ENCODE data around the gene GRID1. TPM values are rescaled to one million over a fixed set of nuclear protein-coding genes. Genes with fewer than 3 reads are reported as not detected.

Gene GRID1
- polyA plus RNA-seq, 1 donor (not counting 4 experiments of a cell fraction or from before 2014, with no cell fraction given), result 0.01 TPM

DNA sequence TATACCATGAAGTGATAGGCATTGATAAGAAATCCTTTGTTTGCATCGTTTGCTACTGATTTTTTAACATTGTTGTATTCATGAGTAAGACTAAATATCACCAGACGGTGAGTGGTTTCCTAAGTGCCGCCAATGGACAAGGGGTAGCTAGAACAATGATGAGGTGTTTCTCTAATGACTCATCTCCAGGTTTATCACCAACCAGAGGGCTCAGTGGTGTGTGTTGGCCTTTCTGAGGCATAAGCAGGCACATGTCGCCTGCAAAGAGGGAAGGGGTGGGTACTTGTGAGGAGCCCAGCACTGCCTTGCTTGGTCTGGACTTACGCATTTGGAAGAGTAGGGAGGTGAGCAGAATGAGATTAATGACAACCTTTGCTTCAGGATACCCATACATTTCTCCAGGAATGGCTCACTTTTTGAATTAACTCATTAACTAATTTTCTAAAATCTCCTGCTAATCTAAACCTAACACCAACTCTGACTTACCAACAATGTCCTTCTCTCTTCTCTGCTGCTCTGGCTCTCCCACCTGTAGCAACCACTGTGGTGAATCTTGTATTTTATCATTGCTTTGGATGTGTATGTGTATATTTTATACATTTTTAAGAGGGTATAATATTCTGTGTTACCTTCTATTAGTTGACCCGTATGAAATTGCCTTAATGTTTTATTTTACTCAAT, 722.6 kb downstream of the GRID1 start:
- FAIRE-seq, result peak; percentile 89

DNA sequence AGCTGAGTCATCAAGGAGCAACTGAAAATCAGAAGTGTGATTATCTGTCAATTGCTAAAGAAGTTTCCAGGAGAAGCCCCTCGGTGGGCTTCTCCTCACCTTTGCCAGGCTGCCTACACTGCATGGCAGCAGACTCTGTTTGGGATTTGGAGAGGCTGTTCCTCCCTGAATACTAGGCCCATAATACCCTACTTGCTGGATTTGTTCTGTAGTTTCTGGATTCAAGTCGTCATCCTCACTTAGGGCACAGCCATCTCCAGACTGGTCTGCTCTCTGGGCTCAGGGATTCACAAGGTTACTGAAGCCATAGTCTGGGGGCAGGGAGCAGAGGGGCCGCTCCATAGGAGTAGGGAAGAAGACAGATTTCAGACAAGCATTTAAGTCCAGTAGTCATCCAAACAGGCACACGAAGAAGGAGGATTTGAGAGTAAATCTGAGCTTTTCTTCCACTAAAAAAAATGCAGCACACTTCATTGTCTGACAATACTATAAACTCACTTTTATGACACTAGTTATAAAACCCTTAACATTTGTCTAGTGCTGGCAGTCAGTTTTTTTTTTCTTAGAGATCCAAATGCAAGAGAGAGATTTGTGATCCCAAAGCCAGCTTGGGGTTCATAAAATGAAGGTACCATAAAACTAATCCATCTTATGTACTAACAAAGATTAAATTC, 723.3 kb downstream of the GRID1 start:
- FAIRE-seq (no peak), DNase-seq (ENCODE audit: low read depth, low spot score) (no peak)
- H4K20me1 ChIP-seq (ENCODE audit: control insufficient read depth, extremely low read depth, insufficient read depth, low read length), result no peaks in the 10 kb centered on the region
- no peaks in the 10 kb centered on the region for H3K27me3 ChIP-seq (ENCODE audit: control insufficient read depth, extremely low read depth, insufficient read depth, low read length)
- H2AFZ ChIP-seq (ENCODE audit: control insufficient read depth, low read length), result peak overlapping the region; percentile 10
- no peaks in the 10 kb centered on the region for H3K79me2 ChIP-seq (ENCODE audit: control insufficient read depth, insufficient read depth, low read length)
- H3K27ac ChIP-seq (ENCODE audit: control insufficient read depth, insufficient read depth, low read length), result peak overlapping the region; percentile 83
- TF ChIP-seq, protein P1, sequence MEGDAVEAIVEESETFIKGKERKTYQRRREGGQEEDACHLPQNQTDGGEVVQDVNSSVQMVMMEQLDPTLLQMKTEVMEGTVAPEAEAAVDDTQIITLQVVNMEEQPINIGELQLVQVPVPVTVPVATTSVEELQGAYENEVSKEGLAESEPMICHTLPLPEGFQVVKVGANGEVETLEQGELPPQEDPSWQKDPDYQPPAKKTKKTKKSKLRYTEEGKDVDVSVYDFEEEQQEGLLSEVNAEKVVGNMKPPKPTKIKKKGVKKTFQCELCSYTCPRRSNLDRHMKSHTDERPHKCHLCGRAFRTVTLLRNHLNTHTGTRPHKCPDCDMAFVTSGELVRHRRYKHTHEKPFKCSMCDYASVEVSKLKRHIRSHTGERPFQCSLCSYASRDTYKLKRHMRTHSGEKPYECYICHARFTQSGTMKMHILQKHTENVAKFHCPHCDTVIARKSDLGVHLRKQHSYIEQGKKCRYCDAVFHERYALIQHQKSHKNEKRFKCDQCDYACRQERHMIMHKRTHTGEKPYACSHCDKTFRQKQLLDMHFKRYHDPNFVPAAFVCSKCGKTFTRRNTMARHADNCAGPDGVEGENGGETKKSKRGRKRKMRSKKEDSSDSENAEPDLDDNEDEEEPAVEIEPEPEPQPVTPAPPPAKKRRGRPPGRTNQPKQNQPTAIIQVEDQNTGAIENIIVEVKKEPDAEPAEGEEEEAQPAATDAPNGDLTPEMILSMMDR (optimal IDR thresholded peaks at IDR 0.05 in 1 of 3, IDR thresholded peaks at IDR 0.05 in 1 of 3, conservative IDR thresholded peaks at IDR 0.05 in 1 of 3; ENCODE audit: extremely low read depth in 1 of 3, insufficient read depth in 2 of 3, low read length in 3 of 3), result no peak
- no peak for TF ChIP-seq EZH2 (IDR thresholded peaks at IDR 0.05; ENCODE audit: low read length)
- peaks cover 40% of the 10 kb centered on the region for H3K4me1 ChIP-seq (ENCODE audit: control insufficient read depth, extremely low read depth, insufficient read depth, low read length)
- dilution Hi-C loops (cut with MboI; ENCODE audit: extremely low pct_ligation_motif_present, low sequenced_read_pairs), result no loop called here
- no peaks in the 10 kb centered on the region for H3K9me3 ChIP-seq (ENCODE audit: control insufficient read depth, low read depth, low read length)
- peak overlapping the region; percentile 80 for H3K4me2 ChIP-seq (ENCODE audit: control insufficient read depth, extremely low read depth, insufficient read depth, low read depth, low read length)
- peak overlapping the region; percentile 57 for H3K9ac ChIP-seq (ENCODE audit: control insufficient read depth, extremely low read depth, insufficient read depth, low read length)
- no peaks in the 10 kb centered on the region for H3K36me3 ChIP-seq (ENCODE audit: control insufficient read depth in 2 of 2, extremely low read depth in 1 of 2, insufficient read depth in 2 of 2, low read length in 2 of 2)
- peak overlapping the region in 1 of 3 experiments; percentile 18 for H3K4me3 ChIP-seq (ENCODE audit: control insufficient read depth in 2 of 3, extremely low read depth in 1 of 3, insufficient read depth in 2 of 3, low read depth in 1 of 3, low read length in 3 of 3)
- H3K9me1 ChIP-seq (ENCODE audit: control insufficient read depth, extremely low read depth, insufficient read depth, low read length), result no peaks in the 10 kb centered on the region

More for the DNA sequence above, 722.6 kb downstream of the GRID1 start:
- TF ChIP-seq, protein P1 (optimal IDR thresholded peaks at IDR 0.05 in 1 of 3, IDR thresholded peaks at IDR 0.05 in 1 of 3, conservative IDR thresholded peaks at IDR 0.05 in 1 of 3; ENCODE audit: extremely low read depth in 1 of 3, insufficient read depth in 2 of 3, low read length in 3 of 3), result no peak
- no peaks in the 10 kb centered on the region for H3K9me3 ChIP-seq (ENCODE audit: control insufficient read depth, low read depth, low read length)
- H3K4me1 ChIP-seq (ENCODE audit: control insufficient read depth, extremely low read depth, insufficient read depth, low read length), result peaks cover 43% of the 10 kb centered on the region
- H3K9ac ChIP-seq (ENCODE audit: control insufficient read depth, extremely low read depth, insufficient read depth, low read length), result peak overlapping the region; percentile 57
- H4K20me1 ChIP-seq (ENCODE audit: control insufficient read depth, extremely low read depth, insufficient read depth, low read length), result no peaks in the 10 kb centered on the region
- peak; percentile 91 for DNase-seq (ENCODE audit: low read depth, low spot score)
- no peaks in the 10 kb centered on the region for H3K27me3 ChIP-seq (ENCODE audit: control insufficient read depth, extremely low read depth, insufficient read depth, low read length)
- dilution Hi-C loops (cut with MboI; ENCODE audit: extremely low pct_ligation_motif_present, low sequenced_read_pairs), result no loop called here
- no peaks in the 10 kb centered on the region for H3K79me2 ChIP-seq (ENCODE audit: control insufficient read depth, insufficient read depth, low read length)
- H3K4me2 ChIP-seq (ENCODE audit: control insufficient read depth, extremely low read depth, insufficient read depth, low read depth, low read length), result peak overlapping the region; percentile 80
- no peak overlapping the region for H3K4me3 ChIP-seq (ENCODE audit: control insufficient read depth in 2 of 3, extremely low read depth in 1 of 3, insufficient read depth in 2 of 3, low read depth in 1 of 3, low read length in 3 of 3)
- H3K27ac ChIP-seq (ENCODE audit: control insufficient read depth, insufficient read depth, low read length), result peak overlapping the region; percentile 83
- no peak overlapping the region for H2AFZ ChIP-seq (ENCODE audit: control insufficient read depth, low read length)
- H3K36me3 ChIP-seq (ENCODE audit: control insufficient read depth in 2 of 2, extremely low read depth in 1 of 2, insufficient read depth in 2 of 2, low read length in 2 of 2), result no peaks in the 10 kb centered on the region
- H3K9me1 ChIP-seq (ENCODE audit: control insufficient read depth, extremely low read depth, insufficient read depth, low read length), result no peaks in the 10 kb centered on the region
